ENCODE results near the gene STIP1.

Gene STIP1

DNA sequence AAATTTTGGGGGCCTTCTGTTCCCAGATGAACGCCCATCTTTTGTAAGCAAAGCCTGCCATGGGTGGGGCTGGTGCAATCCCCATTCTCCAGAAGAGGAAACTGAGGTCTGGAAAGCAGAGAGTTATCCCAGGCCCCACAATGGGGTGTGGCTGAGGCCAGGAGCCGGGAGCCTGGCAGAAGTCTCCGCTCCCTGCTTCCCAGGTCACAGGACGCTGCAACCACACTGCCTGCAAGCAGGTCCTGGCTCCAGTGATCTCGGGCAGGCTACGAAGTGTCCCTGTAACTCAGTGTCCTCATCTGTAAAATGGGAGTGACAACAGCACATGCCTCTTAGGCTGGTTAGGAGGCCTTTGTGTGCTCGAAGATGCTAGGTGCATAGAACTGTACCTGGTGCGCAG is 67.1 kb downstream of the STIP1 start:
- DNase-seq, result no peak

DNA sequence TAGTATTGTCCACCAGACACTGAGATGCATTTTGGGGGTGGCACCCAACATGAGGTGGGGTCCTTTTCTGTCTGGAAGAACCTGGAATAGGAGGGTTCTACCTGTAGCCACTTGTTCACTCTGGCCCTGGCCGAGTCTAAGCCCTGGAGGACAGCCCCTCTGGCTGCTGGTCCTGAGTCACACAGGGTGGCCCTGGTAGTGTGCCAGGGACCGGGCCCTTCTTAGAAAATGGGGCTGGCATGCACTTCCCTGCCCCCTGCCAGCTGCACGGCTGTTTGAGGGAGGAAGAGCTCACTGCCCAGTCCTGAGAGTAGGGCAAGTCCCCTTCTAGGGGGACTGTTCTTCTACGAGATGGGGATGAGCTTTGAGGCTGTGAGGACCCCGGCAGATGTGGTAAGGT is 67.5 kb downstream of the STIP1 start:
- no peak for DNase-seq
